ENCODE measurements around the gene RAB40C. TPM values are rescaled to one million over a fixed set of nuclear protein-coding genes. Genes with fewer than 3 reads are reported as not detected.

The RAB40C gene
- total and polyA plus RNA-seq, 2 donors (not counting 1 experiment from before 2014, with no cell fraction given): 12.7 to 26.9 TPM

- no peak overlapping the region for H2AFZ ChIP-seq (ENCODE audit: insufficient read depth, low read depth, low read length, poor library complexity, severe bottlenecking)
- Mint-ChIP-seq H3K27ac (no peak overlapping the region), H3K4me1 (no peaks in the 10 kb centered on the region), H3K4me3 (no peak overlapping the region), H3K9me3 (ENCODE audit: insufficient read depth) (no peaks in the 10 kb centered on the region), H3K27me3 (no peaks in the 10 kb centered on the region)
- WGBS (ENCODE audit: insufficient coverage): 99% methylated on average over 28 of the region's 28 CpGs
- intact Hi-C loops (cut with micrococcal nuclease): no loop called here
- no peak overlapping the region for H3K4me2 ChIP-seq (replicated peaks; ENCODE audit: low read depth, low read length, poor library complexity, severe bottlenecking)
- peaks cover 3% of the 10 kb centered on the region for H3K79me2 ChIP-seq (ENCODE audit: control insufficient read depth, insufficient read depth, low read length)
- no peak overlapping the region for H3K9ac ChIP-seq (ENCODE audit: low read length)
- peaks cover 0 to 8% of the 10 kb centered on the region in 2 experiments for H3K36me3 ChIP-seq (replicated peaks in 1 of 2; ENCODE audit: control extremely low read depth in 1 of 2, control insufficient read depth in 1 of 2, extremely low read depth in 1 of 2, insufficient read depth in 2 of 2, low read length in 1 of 2)
- ChIA-PET CTCF (no interaction called here), POLR2A (no interaction called here)
- H4K20me1 ChIP-seq (ENCODE audit: control insufficient read depth, insufficient read depth, low read length, poor library complexity, severe bottlenecking): no peaks in the 10 kb centered on the region
- DNase-seq (no peak), ATAC-seq (ENCODE audit: low read depth) (no peak)
- H3K27ac ChIP-seq (ENCODE audit: low read length in 2 of 2): no peak overlapping the region
- H3K27me3 ChIP-seq (replicated peaks in 1 of 4; ENCODE audit: control extremely low read depth in 1 of 4, control insufficient read depth in 3 of 4, insufficient read depth in 4 of 4, low read length in 3 of 4): no peaks in the 10 kb centered on the region
- H3K4me1 ChIP-seq (ENCODE audit: control insufficient read depth in 2 of 2, insufficient read depth in 2 of 2, low read length in 2 of 2): no peaks in the 10 kb centered on the region
- H3K9me3 ChIP-seq (ENCODE audit: control extremely low read depth in 1 of 3, control insufficient read depth in 2 of 3, insufficient read depth in 1 of 3, low read length in 2 of 3): no peaks in the 10 kb centered on the region
- TF ChIP-seq EZH2 (IDR thresholded peaks at IDR 0.05; ENCODE audit: borderline replicate concordance, insufficient read depth, low read depth, low read length, poor library complexity, severe bottlenecking) (no peak), CTCF (IDR thresholded peaks at IDR 0.05) (no peak)
- no peak overlapping the region for H3K4me3 ChIP-seq (ENCODE audit: control extremely low read depth in 1 of 5, extremely low read depth in 1 of 5, insufficient read depth in 1 of 5, low read depth in 2 of 5, low read length in 4 of 5)
These were observed 38.7 kb upstream of the RAB40C start for GRCh38 chr16:551210-551609.

GRCh38 chr16:552171-552570 lies 37.7 kb upstream of the RAB40C start:
- H3K9ac ChIP-seq (ENCODE audit: low read length): no peak overlapping the region
- Mint-ChIP-seq H3K27ac (no peak overlapping the region), H3K9me3 (ENCODE audit: insufficient read depth) (no peaks in the 10 kb centered on the region), H3K4me3 (no peak overlapping the region), H3K27me3 (no peaks in the 10 kb centered on the region), H3K4me1 (no peaks in the 10 kb centered on the region)
- no peak overlapping the region for H3K4me3 ChIP-seq (ENCODE audit: control extremely low read depth in 1 of 5, extremely low read depth in 1 of 5, insufficient read depth in 1 of 5, low read depth in 2 of 5, low read length in 4 of 5)
- H4K20me1 ChIP-seq (ENCODE audit: control insufficient read depth, insufficient read depth, low read length, poor library complexity, severe bottlenecking): no peaks in the 10 kb centered on the region
- ChIA-PET CTCF (no interaction called here), POLR2A (no interaction called here)
- no peak for TF ChIP-seq CTCF (IDR thresholded peaks at IDR 0.05)
- no peak for TF ChIP-seq EZH2 (IDR thresholded peaks at IDR 0.05; ENCODE audit: borderline replicate concordance, insufficient read depth, low read depth, low read length, poor library complexity, severe bottlenecking)
- H3K79me2 ChIP-seq (ENCODE audit: control insufficient read depth, insufficient read depth, low read length): peaks cover 3% of the 10 kb centered on the region
- H3K4me2 ChIP-seq (replicated peaks; ENCODE audit: low read depth, low read length, poor library complexity, severe bottlenecking): no peak overlapping the region
- no peak for DNase-seq
- H3K27ac ChIP-seq (ENCODE audit: low read length in 2 of 2): no peak overlapping the region
- H2AFZ ChIP-seq (ENCODE audit: insufficient read depth, low read depth, low read length, poor library complexity, severe bottlenecking): no peak overlapping the region
- H3K4me1 ChIP-seq (ENCODE audit: control insufficient read depth in 2 of 2, insufficient read depth in 2 of 2, low read length in 2 of 2): no peaks in the 10 kb centered on the region
- H3K9me3 ChIP-seq (ENCODE audit: control extremely low read depth in 1 of 3, control insufficient read depth in 2 of 3, insufficient read depth in 1 of 3, low read length in 2 of 3): no peaks in the 10 kb centered on the region
- no peak for ATAC-seq (ENCODE audit: low read depth)
- H3K27me3 ChIP-seq (replicated peaks in 1 of 4; ENCODE audit: control extremely low read depth in 1 of 4, control insufficient read depth in 3 of 4, insufficient read depth in 4 of 4, low read length in 3 of 4): no peaks in the 10 kb centered on the region
- H3K36me3 ChIP-seq (replicated peaks in 1 of 2; ENCODE audit: control extremely low read depth in 1 of 2, control insufficient read depth in 1 of 2, extremely low read depth in 1 of 2, insufficient read depth in 2 of 2, low read length in 1 of 2): peaks cover 0 to 8% of the 10 kb centered on the region in 2 experiments
- intact Hi-C loops (cut with micrococcal nuclease): no loop called here
- WGBS (ENCODE audit: insufficient coverage): 95% methylated on average over 35 of the region's 35 CpGs

Measured in B cell (primary cell).